ENCODE measurements around the gene UBASH3B.
A peak's percentile ranks its signal among the peaks of the same experiment; 100 is the strongest.

Gene UBASH3B

GRCh38 chr11:122754028-122754427 lies 98.5 kb downstream of the UBASH3B start:
- peaks cover 32% of the 10 kb centered on the region for H3K4me1 ChIP-seq (ENCODE audit: control insufficient read depth, insufficient read depth, low read length)
- no peaks in the 10 kb centered on the region for H3K9me3 ChIP-seq (replicated peaks; ENCODE audit: low read length)
- H3K4me2 ChIP-seq (ENCODE audit: low read length) = no peak overlapping the region
- H3K9ac ChIP-seq (ENCODE audit: low read depth, low read length) = no peak overlapping the region
- H3K4me3 ChIP-seq (ENCODE audit: low read length) = no peak overlapping the region
- H3K27me3 ChIP-seq (ENCODE audit: control insufficient read depth, insufficient read depth, low read length) = no peaks in the 10 kb centered on the region
- H3K36me3 ChIP-seq (ENCODE audit: insufficient read depth, low read length) = peaks cover 3% of the 10 kb centered on the region

DNA sequence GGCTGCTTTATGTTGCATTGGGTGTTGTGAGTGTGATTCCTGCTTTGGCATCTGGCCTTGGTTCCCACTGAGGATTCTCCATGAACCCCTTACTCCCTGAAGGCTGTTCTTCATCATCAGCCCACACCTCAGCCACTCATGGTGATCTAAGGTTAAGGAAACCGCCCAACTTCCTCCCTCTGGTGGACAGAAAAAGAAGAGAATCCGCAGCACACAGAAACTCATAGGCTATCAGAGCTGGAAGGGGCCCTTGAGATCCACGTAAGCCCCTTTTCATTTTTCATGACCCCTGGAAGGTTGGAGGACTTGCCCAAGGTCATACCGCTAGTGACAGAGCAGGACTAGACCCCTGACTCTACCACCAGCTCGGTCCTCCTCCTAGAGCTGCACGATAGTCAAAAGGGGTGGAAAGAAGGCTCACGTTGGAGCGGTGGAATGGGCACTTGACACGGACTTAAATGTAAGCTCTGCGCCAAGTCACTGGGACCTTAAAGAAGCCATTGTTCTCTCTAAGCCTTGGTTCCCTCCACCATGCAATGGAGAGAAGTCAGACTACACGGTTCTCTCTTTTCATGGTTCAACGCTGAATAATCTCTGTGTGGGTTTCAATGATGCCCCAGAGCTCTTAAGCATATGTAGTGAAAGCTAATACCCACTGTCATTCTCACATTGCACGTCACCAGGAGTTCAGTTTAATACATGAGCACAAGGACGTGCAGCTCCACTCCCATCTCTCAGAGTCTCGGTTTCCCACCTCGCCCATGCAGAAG lies 99.2 kb downstream of the UBASH3B start:
- peaks cover 28% of the 10 kb centered on the region for H3K4me1 ChIP-seq (ENCODE audit: control insufficient read depth, insufficient read depth, low read length)
- H3K9me3 ChIP-seq (replicated peaks; ENCODE audit: low read length) = no peaks in the 10 kb centered on the region
- H3K9ac ChIP-seq (ENCODE audit: low read depth, low read length) = no peak overlapping the region
- H3K4me3 ChIP-seq (ENCODE audit: low read length) = no peak overlapping the region
- no peaks in the 10 kb centered on the region for H3K27me3 ChIP-seq (ENCODE audit: control insufficient read depth, insufficient read depth, low read length)
- H3K36me3 ChIP-seq (ENCODE audit: insufficient read depth, low read length) = peaks cover 3% of the 10 kb centered on the region
- no peak overlapping the region for H3K4me2 ChIP-seq (ENCODE audit: low read length)

- H3K4me1 ChIP-seq (ENCODE audit: control insufficient read depth, insufficient read depth, low read length) = peaks cover 28% of the 10 kb centered on the region
- peaks cover 3% of the 10 kb centered on the region for H3K36me3 ChIP-seq (ENCODE audit: insufficient read depth, low read length)
- H3K27me3 ChIP-seq (ENCODE audit: control insufficient read depth, insufficient read depth, low read length) = no peaks in the 10 kb centered on the region
- H3K4me2 ChIP-seq (ENCODE audit: low read length) = no peak overlapping the region
- H3K4me3 ChIP-seq (ENCODE audit: low read length) = no peak overlapping the region
- no peaks in the 10 kb centered on the region for H3K9me3 ChIP-seq (replicated peaks; ENCODE audit: low read length)
- no peak overlapping the region for H3K9ac ChIP-seq (ENCODE audit: low read depth, low read length)
Measured at GRCh38 chr11:122755409-122755808, 99.9 kb downstream of the UBASH3B start.

GRCh38 chr11:122755941-122756340 lies 100.4 kb downstream of the UBASH3B start:
- H3K4me1 ChIP-seq (ENCODE audit: control insufficient read depth, insufficient read depth, low read length) = peaks cover 28% of the 10 kb centered on the region

GRCh38 chr11:122756417-122756816 lies 100.9 kb downstream of the UBASH3B start:
- Histone ChIP-seq H3K27me3 (ENCODE audit: control insufficient read depth, insufficient read depth, low read length) (no peaks in the 10 kb centered on the region), H3K9me3 (replicated peaks; ENCODE audit: low read length) (no peaks in the 10 kb centered on the region), H3K4me2 (ENCODE audit: low read length) (no peak overlapping the region), H3K9ac (ENCODE audit: low read depth, low read length) (no peak overlapping the region), H3K36me3 (ENCODE audit: insufficient read depth, low read length) (peaks cover 3% of the 10 kb centered on the region), H3K4me3 (ENCODE audit: low read length) (no peak overlapping the region), H3K4me1 (ENCODE audit: control insufficient read depth, insufficient read depth, low read length) (peaks cover 23% of the 10 kb centered on the region)

More at GRCh38 chr11:122755941-122756340, 100.4 kb downstream of the UBASH3B start:
- Histone ChIP-seq H3K4me2 (ENCODE audit: low read length) (no peak overlapping the region), H3K36me3 (ENCODE audit: insufficient read depth, low read length) (peaks cover 3% of the 10 kb centered on the region), H3K27me3 (ENCODE audit: control insufficient read depth, insufficient read depth, low read length) (no peaks in the 10 kb centered on the region), H3K9ac (ENCODE audit: low read depth, low read length) (no peak overlapping the region), H3K9me3 (replicated peaks; ENCODE audit: low read length) (no peaks in the 10 kb centered on the region), H3K4me3 (ENCODE audit: low read length) (no peak overlapping the region)

GRCh38 chr11:122757201-122757600 lies 101.7 kb downstream of the UBASH3B start:
- Histone ChIP-seq H3K4me1 (ENCODE audit: control insufficient read depth, insufficient read depth, low read length) (peaks cover 15% of the 10 kb centered on the region), H3K27me3 (ENCODE audit: control insufficient read depth, insufficient read depth, low read length) (no peaks in the 10 kb centered on the region), H3K9me3 (replicated peaks; ENCODE audit: low read length) (no peaks in the 10 kb centered on the region), H3K4me3 (ENCODE audit: low read length) (no peak overlapping the region), H3K36me3 (ENCODE audit: insufficient read depth, low read length) (peaks cover 3% of the 10 kb centered on the region), H3K9ac (ENCODE audit: low read depth, low read length) (no peak overlapping the region), H3K4me2 (ENCODE audit: low read length) (no peak overlapping the region)

- Histone ChIP-seq H3K4me2 (ENCODE audit: low read length) (peak overlapping the region; percentile 9), H3K36me3 (ENCODE audit: insufficient read depth, low read length) (peaks cover 3% of the 10 kb centered on the region), H3K9ac (ENCODE audit: low read depth, low read length) (no peak overlapping the region), H3K27me3 (ENCODE audit: control insufficient read depth, insufficient read depth, low read length) (no peaks in the 10 kb centered on the region), H3K4me3 (ENCODE audit: low read length) (no peak overlapping the region), H3K4me1 (ENCODE audit: control insufficient read depth, insufficient read depth, low read length) (peaks cover 15% of the 10 kb centered on the region), H3K9me3 (replicated peaks; ENCODE audit: low read length) (no peaks in the 10 kb centered on the region)
Measured at GRCh38 chr11:122758339-122758738, 102.8 kb downstream of the UBASH3B start.

- Histone ChIP-seq H3K36me3 (ENCODE audit: insufficient read depth, low read length) (peaks cover 3% of the 10 kb centered on the region), H3K27me3 (ENCODE audit: control insufficient read depth, insufficient read depth, low read length) (no peaks in the 10 kb centered on the region), H3K9ac (ENCODE audit: low read depth, low read length) (no peak overlapping the region), H3K4me2 (ENCODE audit: low read length) (peak overlapping the region; percentile 9), H3K4me1 (ENCODE audit: control insufficient read depth, insufficient read depth, low read length) (peaks cover 15% of the 10 kb centered on the region), H3K9me3 (replicated peaks; ENCODE audit: low read length) (no peaks in the 10 kb centered on the region), H3K4me3 (ENCODE audit: low read length) (no peak overlapping the region)
Measured at GRCh38 chr11:122758974-122759373, 103.5 kb downstream of the UBASH3B start.

GRCh38 chr11:122763108-122763507 lies 107.6 kb downstream of the UBASH3B start:
- Histone ChIP-seq H3K4me1 (ENCODE audit: control insufficient read depth, insufficient read depth, low read length) (peaks cover 13% of the 10 kb centered on the region), H3K27me3 (ENCODE audit: control insufficient read depth, insufficient read depth, low read length) (no peaks in the 10 kb centered on the region)

GRCh38 chr11:122764371-122765090 lies 109.0 kb downstream of the UBASH3B start:
- H3K9me3 ChIP-seq (replicated peaks; ENCODE audit: low read length) = no peaks in the 10 kb centered on the region
- peaks cover 9% of the 10 kb centered on the region for H3K4me1 ChIP-seq (ENCODE audit: control insufficient read depth, insufficient read depth, low read length)
- H3K4me2 ChIP-seq (ENCODE audit: low read length) = no peak overlapping the region
- H3K36me3 ChIP-seq (ENCODE audit: insufficient read depth, low read length) = no peaks in the 10 kb centered on the region
- H3K9ac ChIP-seq (ENCODE audit: low read depth, low read length) = no peak overlapping the region
- H3K27me3 ChIP-seq (ENCODE audit: control insufficient read depth, insufficient read depth, low read length) = no peaks in the 10 kb centered on the region
- H3K4me3 ChIP-seq (ENCODE audit: low read length) = no peak overlapping the region

More at GRCh38 chr11:122763108-122763507, 107.6 kb downstream of the UBASH3B start:
- H3K36me3 ChIP-seq (ENCODE audit: insufficient read depth, low read length) = no peaks in the 10 kb centered on the region
- H3K4me3 ChIP-seq (ENCODE audit: low read length) = no peak overlapping the region
- no peak overlapping the region for H3K9ac ChIP-seq (ENCODE audit: low read depth, low read length)
- H3K4me2 ChIP-seq (ENCODE audit: low read length) = no peak overlapping the region
- H3K9me3 ChIP-seq (replicated peaks; ENCODE audit: low read length) = no peaks in the 10 kb centered on the region

DNA sequence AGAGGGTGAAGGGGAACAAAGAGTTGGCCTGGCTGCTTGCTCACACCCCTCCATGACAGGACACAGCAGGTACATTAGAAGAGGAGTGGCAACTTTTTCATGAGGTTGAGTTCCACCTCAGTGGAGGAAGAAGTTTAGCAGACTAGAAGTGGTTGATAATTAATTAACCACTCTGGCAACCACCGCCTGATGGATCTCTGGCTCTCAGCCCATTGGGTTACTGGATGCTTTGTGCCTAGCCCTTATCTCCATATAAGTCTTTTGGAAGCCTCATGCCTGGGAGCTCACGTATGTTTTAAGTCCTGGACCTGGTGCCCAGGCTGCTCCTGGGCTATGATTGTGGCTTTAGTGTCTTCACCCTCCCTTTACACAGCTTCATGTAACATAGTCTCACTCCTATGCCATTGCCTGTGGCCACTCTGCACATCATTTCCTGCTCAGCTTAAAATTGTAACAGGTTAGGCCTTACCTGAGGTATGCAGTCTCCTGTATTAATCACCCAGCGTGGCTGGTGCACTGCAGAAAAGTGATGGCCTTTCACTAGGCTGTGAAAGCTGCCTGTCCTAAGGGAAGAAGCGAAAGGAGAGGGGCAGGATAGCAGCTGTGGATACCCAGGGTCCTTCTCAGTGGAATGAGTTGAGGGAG lies 110.1 kb downstream of the UBASH3B start:
- Histone ChIP-seq H3K4me1 (ENCODE audit: control insufficient read depth, insufficient read depth, low read length) (peaks cover 9% of the 10 kb centered on the region), H3K27me3 (ENCODE audit: control insufficient read depth, insufficient read depth, low read length) (no peaks in the 10 kb centered on the region), H3K36me3 (ENCODE audit: insufficient read depth, low read length) (no peaks in the 10 kb centered on the region), H3K4me3 (ENCODE audit: low read length) (no peak overlapping the region), H3K9ac (ENCODE audit: low read depth, low read length) (no peak overlapping the region), H3K9me3 (replicated peaks; ENCODE audit: low read length) (no peaks in the 10 kb centered on the region), H3K4me2 (ENCODE audit: low read length) (no peak overlapping the region)

All from skeletal muscle satellite cell (primary cell).